COLO829 (cell line): ENCODE measurements around the gene DNA2.
A peak's percentile ranks its signal among the peaks of the same experiment; 100 is the strongest.

ENCODE experiments used
- DNase-seq: peaks from one replicate; pipeline ENCODE4 v3.0.0; 2012; ENCODE audit warnings: low spot score

Gene DNA2

DNA sequence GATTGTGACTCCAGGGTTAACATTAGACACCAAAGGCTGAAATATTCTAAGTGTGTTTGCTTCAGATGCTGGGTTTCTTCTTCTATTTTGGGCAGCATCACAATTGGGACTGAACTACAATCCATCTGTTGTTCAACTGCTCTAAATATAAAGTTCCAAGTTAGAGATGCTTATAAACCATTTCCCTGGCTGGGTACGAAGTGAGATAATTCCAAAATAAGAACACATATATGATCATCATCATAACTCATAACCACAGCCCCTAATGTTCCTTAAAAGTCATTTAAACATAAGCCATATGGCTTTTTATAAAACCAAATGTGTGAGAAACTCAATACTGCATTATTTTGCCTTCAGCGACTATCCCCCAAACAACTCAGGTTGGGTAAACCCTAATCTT lies 28.8 kb downstream of the DNA2 start:
- no peak for DNase-seq

- no peak for DNase-seq
These were observed 30.9 kb downstream of the DNA2 start for GRCh38 chr10:68440898-68441297.

- DNase-seq: no peak
These were observed 36.0 kb downstream of the DNA2 start for GRCh38 chr10:68435803-68436202.

DNA sequence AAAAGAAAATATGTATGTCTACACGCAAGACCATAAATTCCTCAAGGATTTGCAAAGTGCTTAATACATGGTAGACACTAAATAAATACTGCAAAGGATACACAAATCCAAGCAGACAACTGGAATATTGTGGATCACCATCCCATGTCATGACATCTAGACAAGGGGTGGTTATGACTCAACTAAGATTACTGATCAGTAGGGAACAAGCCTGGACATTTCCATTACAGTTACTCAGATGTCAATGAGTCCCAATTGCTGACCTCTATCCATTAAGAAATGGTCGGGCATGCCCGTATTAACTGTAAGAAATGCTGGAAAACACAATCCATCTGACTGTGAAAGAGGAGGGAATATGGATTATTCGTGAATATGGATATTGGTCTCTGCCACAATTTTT lies 37.1 kb downstream of the DNA2 start:
- no peak for DNase-seq

DNA sequence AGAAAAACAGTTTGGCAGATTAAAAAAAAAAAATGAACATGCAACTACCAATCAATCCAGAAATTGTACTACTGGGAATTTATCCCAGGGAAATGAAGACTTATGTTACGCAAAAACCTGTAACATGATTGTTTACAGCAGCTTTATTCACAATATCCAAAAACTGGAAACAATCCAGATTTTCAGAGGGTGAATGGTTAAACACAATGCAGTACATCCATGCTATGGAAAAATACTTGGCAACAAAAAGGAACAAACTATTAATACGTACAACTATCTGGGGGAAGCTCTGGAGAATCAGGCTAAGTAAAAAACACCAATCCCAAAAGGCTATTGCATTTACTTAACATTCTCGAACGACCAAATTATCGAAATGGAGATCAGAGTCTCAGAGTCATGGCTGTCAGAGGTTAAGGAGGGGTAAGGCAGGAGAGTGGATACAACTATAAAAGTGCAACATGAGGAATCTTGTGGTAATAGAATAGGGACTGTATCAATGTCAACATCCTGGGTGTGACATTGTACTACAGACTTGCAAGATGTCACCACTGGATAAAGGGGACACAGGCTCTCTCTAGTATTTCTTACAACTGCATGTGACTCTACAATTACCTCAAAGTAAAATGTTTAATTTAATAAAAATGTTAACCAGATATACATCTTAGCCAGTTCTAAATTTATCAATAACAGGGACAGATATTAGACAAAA lies 43.2 kb downstream of the DNA2 start:
- DNase-seq: no peak

DNA sequence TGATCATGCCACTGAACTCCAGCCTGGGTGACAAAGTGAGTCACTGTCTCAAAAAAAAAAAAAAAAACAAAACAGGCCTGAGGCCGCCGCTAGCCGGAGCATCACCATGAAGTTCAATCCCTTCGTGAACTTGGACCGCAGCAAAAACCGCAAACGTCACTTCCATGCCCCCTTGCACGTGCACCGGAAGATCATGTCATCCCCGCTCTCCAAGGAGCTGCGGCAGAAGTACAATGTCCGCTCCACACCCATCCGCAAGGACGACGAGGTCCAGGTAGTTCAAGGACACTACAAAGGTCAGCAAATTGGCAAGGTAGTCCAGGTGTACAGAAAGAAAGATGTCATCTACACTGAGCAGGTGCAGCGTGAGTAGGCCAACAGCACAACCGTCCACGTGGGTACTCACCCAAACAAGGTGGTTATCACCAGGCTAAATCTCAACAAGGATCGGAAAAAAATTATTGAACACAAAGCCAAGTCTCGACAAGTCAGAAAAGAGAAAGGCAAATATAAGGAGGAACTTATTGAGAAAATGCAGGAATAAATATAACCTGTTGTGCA lies 47.2 kb downstream of the DNA2 start:
- no peak for DNase-seq

DNA sequence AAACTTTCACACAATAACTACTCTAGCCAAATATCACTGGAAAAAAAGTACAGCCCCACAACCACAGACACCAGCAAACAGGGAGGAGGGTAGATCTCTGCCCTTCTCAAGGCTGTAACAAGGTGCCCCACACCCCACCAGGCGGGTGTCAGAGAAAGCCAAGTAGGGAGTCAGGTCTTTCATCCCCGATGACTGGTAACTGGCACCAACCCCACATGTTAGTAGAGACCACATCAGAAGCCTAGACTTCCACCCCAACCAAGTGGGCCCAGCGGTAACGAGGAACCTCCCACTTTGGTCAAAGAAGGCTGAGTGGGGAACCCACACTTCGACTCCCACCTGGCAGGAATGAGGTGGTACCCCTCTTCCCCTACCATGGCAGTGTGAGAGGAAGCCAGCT lies 48.3 kb downstream of the DNA2 start:
- no peak for DNase-seq

- no peak for DNase-seq
These were observed 52.4 kb downstream of the DNA2 start for GRCh38 chr10:68419376-68419775.

DNA sequence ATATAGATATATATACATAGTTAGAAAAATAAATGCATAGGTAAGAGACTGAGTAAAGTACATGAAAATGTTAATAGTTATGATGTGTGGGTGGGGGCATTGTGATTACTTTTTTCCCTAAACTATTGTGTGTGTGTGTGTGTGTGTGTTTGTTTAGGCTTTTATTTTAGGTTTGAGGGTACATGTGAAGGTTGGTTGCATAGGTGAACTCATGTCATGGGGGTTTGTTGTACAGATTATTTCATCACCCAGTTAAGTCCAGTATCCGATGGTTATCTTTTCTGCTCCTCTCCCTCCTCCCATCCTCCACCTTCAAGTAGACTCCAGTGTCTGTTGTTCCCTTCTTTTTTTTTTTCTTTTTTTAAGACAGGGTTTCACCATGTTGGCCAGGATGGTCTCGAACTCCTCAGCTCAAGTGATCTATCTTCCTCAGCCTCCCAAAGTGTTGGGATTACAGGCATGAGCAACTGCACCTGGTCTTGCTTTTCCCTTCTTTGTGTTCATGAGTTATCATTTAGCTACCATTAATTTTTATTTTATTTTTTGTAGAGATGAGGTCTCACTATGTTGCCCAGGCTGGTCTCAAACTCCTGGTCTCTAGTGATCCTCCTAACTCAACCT lies 62.8 kb downstream of the DNA2 start:
- DNase-seq: no peak

DNA sequence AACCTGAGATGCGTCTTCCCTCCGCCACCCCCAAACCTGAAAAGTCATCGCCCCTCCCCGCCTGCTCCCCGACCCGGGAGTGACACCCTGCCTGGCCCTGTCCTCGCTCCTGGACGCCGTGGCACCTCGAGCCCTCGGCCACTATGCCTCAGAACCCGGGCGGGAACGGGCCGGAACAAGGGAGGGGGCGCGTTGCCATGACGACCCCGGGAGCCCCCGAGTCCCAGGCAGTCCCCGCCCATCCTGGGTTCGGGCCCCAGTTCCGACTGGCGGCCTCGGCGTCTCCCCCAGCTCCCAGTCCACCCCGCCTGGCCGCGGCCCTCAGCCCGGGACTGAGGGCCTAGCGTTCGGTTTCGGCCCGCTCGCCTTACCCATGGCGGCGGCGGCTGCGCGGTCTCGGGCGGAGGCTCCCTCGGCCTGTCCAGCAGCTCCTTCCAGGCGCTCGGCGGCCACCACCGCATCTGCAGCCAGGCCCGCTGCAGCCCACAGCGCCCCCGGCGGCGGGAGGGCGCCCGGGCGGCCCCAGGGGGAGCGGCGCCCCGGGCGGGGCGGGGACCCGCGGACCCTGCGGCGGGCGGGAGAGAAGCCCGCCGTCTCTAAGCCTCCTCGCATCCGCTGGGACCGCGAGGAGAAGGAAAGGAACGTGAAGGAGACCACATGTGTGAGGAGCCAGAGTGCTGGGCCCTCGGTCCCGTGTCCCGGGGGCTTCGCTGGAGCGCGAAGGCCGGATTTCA lies 64.8 kb downstream of the DNA2 start, which contains the start of gene RUFY2:
Gene RUFY2, minus strand, starts transcription at position 463 of the 734 bp plus-strand sequence. Its CDS starts 88 bp downstream, at position 375.
- DNase-seq: peak; percentile 31

DNA sequence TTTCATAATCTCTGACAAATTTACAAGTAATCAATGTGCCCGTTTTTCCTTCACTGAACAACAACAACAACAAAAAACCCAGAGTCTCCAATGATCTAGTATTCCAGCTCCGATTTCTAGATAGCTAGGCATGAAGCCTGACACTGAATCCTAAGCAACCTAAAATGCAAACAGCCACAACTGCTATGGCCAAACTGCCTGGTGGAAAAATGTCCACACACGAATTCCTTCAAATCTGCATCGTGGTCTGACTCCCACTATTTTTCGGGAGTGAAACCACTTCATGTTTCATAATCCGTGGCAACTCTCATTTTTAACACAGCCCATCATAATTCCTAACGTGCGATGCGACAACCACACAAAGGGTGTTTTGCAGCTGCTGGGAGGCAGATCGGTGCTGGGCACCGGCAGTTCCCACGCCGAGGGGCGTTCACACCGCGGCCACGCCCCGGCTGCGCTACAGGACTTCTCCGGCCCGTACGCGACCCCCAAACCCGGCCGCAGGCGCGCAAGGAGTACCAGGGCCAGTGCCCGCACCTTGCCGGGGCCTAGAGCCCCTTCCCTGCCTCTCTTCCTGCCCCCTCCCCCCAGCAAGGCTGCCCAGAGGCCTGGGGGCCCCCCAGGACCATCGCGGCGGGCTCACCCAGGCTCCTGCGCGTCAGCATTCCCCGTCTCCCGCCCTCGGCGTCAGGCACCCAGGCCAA lies 65.5 kb downstream of the DNA2 start:
- DNase-seq: peak; percentile 30

GRCh38 chr10:68403701-68404100 lies 68.1 kb downstream of the DNA2 start:
- DNase-seq: no peak

GRCh38 chr10:68402276-68402675 lies 69.5 kb downstream of the DNA2 start:
- DNase-seq: no peak

GRCh38 chr10:68397005-68397404 lies 74.8 kb downstream of the DNA2 start:
- DNase-seq: no peak

DNA sequence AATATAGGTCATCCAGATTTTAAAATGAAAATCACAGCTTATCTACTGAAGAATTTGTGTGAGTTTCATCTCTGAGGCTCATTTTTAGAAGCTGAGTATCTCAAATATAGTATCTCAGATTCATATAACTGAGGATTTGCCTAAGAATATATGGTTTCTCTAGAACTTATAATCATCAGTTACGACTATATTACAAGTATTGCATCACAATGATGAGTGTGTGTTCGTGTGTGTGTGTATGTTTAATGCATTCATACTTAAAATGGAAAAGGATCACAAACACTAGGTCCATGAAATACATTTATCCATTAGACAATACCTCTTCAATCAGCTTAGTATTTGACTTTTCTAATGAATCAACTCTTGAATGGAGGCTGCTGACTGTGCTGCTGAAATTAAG lies 86.0 kb downstream of the DNA2 start:
- DNase-seq: no peak

DNA sequence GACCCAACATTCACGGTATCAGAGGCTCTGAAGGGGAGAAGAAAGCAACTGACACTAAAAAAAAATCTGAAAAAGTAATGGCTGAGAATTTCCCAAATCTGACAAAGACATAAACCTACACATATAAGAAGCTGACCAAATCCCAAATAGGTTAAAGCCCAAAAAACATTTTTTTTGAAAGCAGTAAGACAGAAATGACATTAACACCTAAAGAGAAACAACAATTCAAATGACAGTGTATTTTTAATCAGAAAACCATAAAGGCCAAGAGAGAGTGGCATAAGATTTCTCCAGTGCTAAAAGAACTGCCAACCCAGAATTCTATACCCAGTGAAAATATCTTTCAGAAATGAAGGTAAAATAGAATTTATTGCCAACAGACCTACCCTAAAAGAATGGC lies 100.2 kb downstream of the DNA2 start:
- DNase-seq: no peak

DNA sequence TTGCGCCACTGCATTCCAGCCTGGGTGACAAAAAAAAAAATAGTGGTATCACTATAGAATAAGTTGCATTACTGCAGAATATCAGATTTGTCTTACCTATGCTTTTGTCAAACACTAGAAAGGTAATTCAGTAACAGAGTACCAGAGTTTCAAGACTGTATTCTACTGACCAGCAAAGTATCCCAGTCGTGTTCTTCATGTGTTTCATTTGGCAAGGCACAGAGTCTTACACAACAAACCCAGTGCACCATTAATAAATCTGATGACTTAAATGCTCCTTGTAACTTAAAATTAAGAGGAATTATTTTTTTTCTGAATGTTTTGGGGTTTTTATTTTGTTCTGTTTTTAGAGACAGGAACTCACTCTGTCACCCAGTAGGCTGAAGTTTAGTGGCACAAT lies 104.7 kb downstream of the DNA2 start:
- no peak for DNase-seq

DNA sequence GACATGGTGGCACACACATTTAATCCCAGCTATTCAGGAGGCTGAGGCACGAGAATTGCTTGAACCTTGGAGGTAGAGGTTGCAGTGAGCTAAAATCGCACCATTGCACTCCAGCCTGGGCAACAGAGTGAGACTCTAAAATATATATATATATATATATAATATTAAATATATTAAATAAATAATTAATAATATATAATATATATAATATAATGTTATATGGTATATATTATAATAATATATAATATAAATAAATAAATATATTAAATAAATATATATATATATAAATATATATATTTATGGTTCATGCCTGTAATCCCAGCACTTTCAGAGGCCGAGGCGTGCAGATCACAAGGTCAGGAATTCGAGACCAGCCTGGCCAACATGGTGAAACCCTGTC lies 105.2 kb downstream of the DNA2 start:
- no peak for DNase-seq

DNA sequence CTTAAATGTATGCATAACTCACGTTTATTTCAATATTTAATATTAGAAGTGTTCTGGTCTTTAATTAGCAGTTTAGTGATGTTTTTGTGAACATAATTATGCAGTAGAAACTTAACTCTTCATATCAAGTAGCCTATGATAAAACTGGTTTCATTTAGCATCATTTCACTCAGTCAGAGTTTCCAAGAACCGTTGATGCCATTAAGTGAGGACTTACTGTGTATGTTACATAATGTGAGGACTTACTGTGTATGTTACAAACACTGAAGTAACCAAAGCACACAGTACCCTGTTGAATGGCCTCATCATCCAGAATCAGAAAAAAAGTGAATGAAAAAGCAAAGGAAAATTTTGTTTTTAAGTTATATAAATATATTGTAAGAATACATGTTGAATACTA lies 106.2 kb downstream of the DNA2 start:
- no peak for DNase-seq

DNA sequence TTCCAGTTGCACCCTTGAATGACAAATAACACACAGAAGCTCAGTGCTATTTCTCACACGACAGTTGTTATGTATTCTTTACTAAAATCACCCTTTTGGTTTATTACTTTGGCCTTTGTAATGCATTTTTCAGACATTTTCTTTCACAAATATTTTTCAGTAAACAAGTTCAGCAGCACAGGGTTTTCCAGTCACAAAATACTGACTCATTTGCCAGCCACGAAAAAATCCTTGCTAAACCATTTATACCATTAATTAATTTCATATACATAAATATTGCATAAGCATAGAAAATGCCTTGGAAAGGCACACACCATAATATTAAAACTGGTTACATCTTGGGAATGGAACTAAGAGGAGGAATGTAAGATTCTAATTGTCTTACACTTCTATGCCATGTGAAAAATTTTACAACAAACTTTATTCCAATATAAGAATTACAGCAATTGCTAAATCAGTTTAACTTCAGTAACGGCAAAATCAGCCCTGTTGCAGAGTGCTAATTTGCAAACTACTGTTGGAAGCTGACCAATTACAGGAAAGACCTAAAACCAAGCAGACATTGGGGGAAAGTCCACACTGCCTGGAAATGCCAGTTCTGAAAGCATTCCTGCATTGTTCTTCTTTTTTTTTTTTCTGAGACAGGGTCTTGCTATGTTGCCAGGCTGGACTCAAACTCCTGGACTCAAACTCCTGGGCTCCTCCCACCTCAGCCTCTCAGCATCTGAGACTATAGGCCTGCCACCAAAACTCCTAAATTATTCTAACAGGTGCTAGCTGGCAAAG lies 107.5 kb downstream of the DNA2 start:
- DNase-seq: no peak
